Measurements from ENCODE around the gene CSNK2A3.
"Not testable (repeated sequence)": the region's sequence is repeated elsewhere in the genome, so short reads cannot be mapped to it uniquely, and the experiment has no call there.

CSNK2A3 gene

DNA sequence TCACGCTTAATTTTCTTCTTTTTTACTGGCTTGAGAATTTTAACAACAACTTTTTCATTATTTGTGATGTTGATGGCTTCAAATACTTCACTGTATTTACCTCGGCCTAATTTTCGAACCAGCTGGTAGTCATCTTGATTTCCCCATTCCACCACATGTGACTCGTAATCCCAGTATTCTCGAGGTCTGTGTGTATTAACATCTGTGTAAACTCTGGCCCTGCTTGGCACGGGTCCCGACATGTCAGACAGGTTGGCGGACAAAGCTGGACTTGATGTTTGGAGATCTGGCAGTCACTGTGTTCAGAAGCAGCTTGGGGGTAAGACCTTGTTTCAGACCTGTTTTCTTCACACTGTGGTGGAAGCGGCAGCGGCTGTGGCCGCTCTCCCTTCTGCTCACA, at the start of gene CSNK2A3:
TSS of gene CSNK2A3 (minus strand) at position 373 of the 400 bp plus-strand sequence. CDS start at position 242, 131 bp downstream.
- not testable (repeated sequence) for DNase-seq (ENCODE audit: low read depth in 2 of 2)

DNA sequence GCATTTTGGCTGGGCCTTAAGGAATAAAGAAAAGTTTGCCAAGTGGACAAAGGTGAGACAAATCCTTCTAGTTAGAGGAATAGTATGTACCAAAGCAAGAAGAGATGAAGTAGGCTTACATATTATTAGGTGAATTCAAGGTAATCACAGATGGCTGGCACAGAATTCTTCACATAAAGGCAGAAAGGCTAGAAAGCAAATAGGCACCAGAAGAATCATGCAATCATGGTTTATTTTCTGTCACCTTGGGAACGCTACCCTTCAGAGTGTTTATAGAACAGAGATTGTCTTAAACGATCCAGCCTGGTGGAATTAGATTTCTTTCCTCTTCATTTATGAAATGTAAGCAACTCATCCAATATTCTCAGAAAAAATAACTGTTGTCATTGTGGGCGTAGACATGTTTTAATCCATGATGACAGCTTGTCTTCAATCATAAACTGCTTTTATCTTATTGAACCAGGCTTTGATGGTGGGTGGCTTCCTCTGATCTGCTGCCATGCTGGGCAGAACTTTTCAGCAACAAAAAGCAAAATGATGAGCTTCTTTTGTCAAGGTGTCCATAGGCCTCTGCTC, 49.0 kb upstream of the CSNK2A3 start:
- no peak for DNase-seq (ENCODE audit: low read depth in 2 of 2)

GRCh38 chr11:11400635-11401232, 47.7 kb upstream of the CSNK2A3 start:
- DNase-seq (ENCODE audit: low read depth in 2 of 2) = no peak

- no peak for DNase-seq (ENCODE audit: low read depth in 2 of 2)
Observed at GRCh38 chr11:11400121-11400520, 47.1 kb upstream of the CSNK2A3 start.

DNA sequence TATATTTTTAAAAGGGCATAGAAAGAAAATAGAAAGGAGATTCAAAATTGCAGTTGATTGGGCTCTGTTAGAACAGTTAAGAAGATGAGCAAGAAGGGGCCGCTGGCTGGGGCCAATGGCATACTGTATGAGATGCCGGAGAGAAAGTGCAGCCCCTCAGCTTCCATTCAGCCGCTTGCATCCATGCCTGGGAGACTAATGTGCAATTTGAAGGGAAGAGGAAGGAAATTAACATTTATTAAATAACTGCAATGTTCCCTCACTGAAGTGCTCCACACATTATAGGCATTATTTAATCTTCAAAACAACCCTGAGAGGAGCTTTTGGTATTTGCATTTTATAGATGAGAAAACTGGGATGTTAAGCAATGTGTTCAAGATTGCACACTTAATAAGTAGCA, 44.7 kb upstream of the CSNK2A3 start:
- DNase-seq (ENCODE audit: low read depth in 2 of 2) = no peak

GRCh38 chr11:11397036-11397415, 44.0 kb upstream of the CSNK2A3 start:
- no peak for DNase-seq (ENCODE audit: low read depth in 2 of 2)

GRCh38 chr11:11396301-11397035, 43.4 kb upstream of the CSNK2A3 start:
- DNase-seq (ENCODE audit: low read depth in 2 of 2) = no peak

DNA sequence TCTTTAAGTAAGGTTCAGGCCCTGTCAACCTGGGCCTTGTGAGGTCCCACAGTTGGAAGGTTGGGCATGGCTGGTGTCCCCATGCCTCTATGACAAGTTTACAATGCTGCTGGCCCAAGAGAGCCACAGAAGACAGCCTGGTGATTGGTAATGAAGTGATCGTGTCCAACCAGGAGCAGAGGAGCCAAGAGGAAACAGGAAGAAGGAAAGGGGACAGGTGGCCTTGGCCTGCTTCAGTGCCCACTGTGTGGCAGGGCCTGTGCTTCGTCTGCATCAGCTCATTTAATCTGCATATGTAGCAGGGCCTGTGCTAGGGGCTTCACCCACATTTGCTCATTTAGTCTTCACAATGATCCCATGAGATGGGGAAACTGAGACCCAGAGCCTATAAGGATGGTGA, 42.1 kb upstream of the CSNK2A3 start:
- DNase-seq (ENCODE audit: low read depth in 2 of 2) = no peak

- DNase-seq (ENCODE audit: low read depth in 2 of 2) = no peak
Observed at GRCh38 chr11:11394241-11394640, 41.2 kb upstream of the CSNK2A3 start.

GRCh38 chr11:11391796-11392463, 38.9 kb upstream of the CSNK2A3 start:
- no peak for DNase-seq (ENCODE audit: low read depth in 2 of 2)

DNA sequence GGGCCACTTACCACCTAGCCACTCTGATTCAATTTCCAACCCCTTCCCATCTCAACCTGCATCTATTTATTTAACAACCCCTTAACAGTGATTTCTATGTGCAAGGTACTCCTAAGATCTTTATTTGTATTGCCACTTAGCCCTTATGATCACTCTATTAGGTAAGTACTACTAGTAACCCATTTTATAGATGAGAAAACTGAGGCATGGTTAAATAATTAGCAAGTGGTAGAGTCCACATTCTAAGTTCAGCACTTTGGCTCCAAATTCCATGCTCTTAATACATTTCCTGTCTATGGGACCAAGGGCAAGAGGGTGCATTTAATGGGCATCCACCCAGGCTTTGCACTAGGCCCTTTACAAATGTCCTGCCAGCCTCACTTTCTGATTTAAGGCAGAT, 38.1 kb upstream of the CSNK2A3 start:
- no peak for DNase-seq (ENCODE audit: low read depth in 2 of 2)

DNA sequence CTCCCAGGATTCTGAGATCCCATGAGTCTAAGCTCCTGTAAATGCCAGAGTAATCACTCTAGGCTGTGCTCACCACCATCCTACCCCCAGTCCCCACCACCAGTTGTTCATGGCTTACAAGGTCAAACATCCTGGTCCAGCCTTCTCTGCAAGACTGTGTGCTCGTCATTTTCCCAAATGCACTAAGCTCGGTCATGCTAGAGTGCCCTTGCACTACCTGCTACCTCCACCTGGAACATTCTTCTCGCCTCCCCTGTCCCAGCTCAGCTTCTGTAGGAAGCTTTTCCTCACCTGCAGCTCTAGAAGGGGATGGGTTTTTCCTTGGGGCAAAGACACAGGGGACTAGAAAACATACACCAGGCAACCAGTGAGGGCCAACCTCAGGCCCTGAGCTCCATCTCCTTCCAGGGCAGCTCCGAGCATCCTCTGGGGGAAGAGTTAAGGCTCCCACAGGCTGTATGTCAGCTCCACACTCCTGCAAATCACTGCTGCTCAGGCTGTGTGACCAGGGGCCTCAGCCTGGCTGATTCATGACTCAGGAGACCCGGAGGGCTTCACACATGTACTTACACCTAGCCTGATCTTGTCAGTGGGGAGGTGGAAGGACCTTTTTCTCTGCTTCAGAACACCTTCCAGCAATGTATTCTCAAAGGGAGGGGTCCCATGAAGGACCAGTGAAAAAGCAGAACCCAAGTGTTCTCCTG, 37.2 kb upstream of the CSNK2A3 start:
- DNase-seq (ENCODE audit: low read depth in 2 of 2) = no peak

DNA sequence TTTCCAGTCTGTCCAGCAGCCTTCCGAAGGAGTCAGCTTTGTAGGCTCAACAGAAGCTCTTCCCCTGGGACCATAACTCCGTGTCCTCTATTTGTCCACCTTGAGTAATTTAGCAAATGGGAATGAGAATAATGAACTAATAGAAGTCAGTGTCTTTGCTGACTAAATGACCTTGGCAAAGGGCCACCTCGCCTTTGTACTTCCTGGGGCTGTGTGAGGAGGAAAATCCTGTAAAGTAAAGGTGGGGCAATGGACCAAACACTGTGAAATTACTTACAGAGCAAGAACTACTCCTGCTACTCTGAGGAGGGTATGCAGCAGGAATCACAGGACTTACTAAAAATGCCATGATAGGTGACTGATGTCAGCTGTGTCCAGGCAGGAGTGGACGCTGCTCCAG, 36.2 kb upstream of the CSNK2A3 start:
- DNase-seq (ENCODE audit: low read depth in 2 of 2) = no peak

DNA sequence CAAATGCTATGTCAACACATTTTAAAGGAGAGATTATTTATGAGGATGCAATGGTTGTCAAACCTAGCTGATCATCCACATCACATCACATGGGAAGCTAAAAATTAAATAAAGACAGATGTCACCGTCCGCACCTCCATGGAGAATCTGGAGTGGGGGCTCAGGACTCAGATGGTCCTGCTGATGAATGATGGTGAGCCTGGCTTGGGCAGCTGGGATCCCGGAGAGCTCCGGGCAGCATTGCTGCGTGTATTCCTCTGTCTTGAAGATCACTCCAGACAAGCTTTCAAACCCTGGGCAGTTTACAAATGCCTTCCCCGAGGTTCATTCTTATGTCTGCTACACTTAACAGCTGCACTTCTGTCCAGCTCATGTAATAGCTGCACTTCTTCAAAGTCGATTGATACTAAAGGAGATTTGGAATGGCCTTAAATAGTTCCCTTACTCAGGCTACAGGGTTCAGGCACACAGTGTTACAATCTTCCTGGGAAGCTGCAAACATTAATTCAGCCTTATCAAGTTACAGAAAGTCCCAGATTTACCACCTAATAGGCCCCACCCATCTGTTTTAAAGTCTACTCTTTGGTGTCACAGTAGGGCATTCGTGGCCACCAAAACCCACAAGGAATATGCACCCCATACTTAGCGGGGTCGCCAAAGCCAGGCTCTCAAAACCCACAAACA, 34.7 kb upstream of the CSNK2A3 start:
- DNase-seq (ENCODE audit: low read depth in 2 of 2) = no peak

- DNase-seq (ENCODE audit: low read depth in 2 of 2) = no peak
Observed at GRCh38 chr11:11387207-11387606, 34.2 kb upstream of the CSNK2A3 start.

GRCh38 chr11:11384829-11385228, 31.8 kb upstream of the CSNK2A3 start:
- no peak for DNase-seq (ENCODE audit: low read depth in 2 of 2)

DNA sequence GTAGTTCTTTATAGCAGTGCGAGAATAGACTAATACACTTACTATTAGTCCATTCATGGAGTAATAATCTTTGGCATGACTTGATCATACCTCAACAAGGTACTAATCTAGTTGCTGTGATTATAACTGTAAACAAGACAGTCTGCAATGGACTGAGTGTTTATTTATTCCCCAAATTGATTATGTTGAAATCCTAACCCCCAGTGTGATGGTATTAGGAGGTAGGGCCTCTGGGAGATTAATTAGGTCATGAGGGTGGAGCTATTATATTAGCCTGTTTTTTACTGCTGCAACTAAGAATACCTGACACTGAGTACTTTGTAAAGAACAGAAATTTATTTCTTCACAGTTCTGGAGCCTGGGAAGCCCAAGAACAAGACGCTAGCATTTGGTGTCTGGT, 30.9 kb upstream of the CSNK2A3 start:
- DNase-seq (ENCODE audit: low read depth in 2 of 2) = no peak

- no peak for DNase-seq (ENCODE audit: low read depth in 2 of 2)
Observed at GRCh38 chr11:11382858-11383532, 29.9 kb upstream of the CSNK2A3 start.

- DNase-seq (ENCODE audit: low read depth in 2 of 2) = no peak
Observed at GRCh38 chr11:11381471-11382105, 28.5 kb upstream of the CSNK2A3 start.

- no peak for DNase-seq (ENCODE audit: low read depth in 2 of 2)
Observed at GRCh38 chr11:11380883-11381282, 27.8 kb upstream of the CSNK2A3 start.
